Fibroblast of lung (primary cell): Measurements from ENCODE around the gene LRIT3. TPM values are rescaled to one million over a fixed set of nuclear protein-coding genes. Genes with fewer than 3 reads are reported as not detected.
A peak's percentile ranks its signal among the peaks of the same experiment; 100 is the strongest.

Source experiments
- DNase-seq, 2 donors: peaks; one replicate each; pipeline versions ENCODE4 v3.0.0 to v3.0.0-alpha.2; 2010; ENCODE audit warnings: low read depth in 2 of 2
- H2AFZ ChIP-seq: 2 replicates; pipeline ENCODE4 v1.5.1; 2012; ENCODE audit warnings: low read length, control low read depth, inconsistent platforms
- H3K27ac ChIP-seq: 2 replicates; pipeline ENCODE4 v1.5.1; 2011; ENCODE audit warnings: low read length, control low read depth; ENCODE audit not compliant: insufficient read depth
- H3K27me3 ChIP-seq: 2 replicates; pipeline ENCODE4 v1.5.1; 2011; ENCODE audit warnings: mild to moderate bottlenecking, low read length; ENCODE audit not compliant: control insufficient read depth, insufficient read depth
- H3K36me3 ChIP-seq: 2 replicates; pipeline ENCODE4 v1.5.1; 2011; ENCODE audit warnings: low read length; ENCODE audit not compliant: control insufficient read depth, insufficient read depth
- H3K4me1 ChIP-seq: 2 replicates; pipeline ENCODE4 v1.5.1; 2011; ENCODE audit warnings: low read length; ENCODE audit not compliant: control insufficient read depth, insufficient read depth; ENCODE audit errors: extremely low read depth
- H3K4me2 ChIP-seq: 2 replicates; pipeline ENCODE4 v1.5.1; 2011; ENCODE audit warnings: low read length, control low read depth; ENCODE audit not compliant: insufficient read depth; ENCODE audit errors: extremely low read depth
- H3K4me3 ChIP-seq, 4 experiments: fragments of 200-600 bp in 1 of 4; sonication (generic) in 1 of 4; replicated peaks in 1 of 4; 2 replicates each; pipeline ENCODE4 v1.5.1; 2011 to 2016; ENCODE audit warnings: low read length in 4 of 4, low read depth in 3 of 4, mild to moderate bottlenecking in 3 of 4, control low read depth in 2 of 4, inconsistent platforms in 1 of 4, mixed read lengths in 1 of 4; ENCODE audit not compliant: insufficient read depth in 1 of 4; ENCODE audit errors: control extremely low read depth in 1 of 4
- H3K79me2 ChIP-seq: 2 replicates; pipeline ENCODE4 v1.5.1; 2012; ENCODE audit warnings: mild to moderate bottlenecking, low read length, inconsistent platforms; ENCODE audit not compliant: control insufficient read depth, insufficient read depth
- H3K9ac ChIP-seq: 2 replicates; pipeline ENCODE4 v1.5.1; 2011; ENCODE audit warnings: mild to moderate bottlenecking, low read length, control low read depth; ENCODE audit not compliant: insufficient read depth
- H3K9me3 ChIP-seq: 2 replicates; pipeline ENCODE4 v1.5.1; 2012; ENCODE audit warnings: low read depth, low read length; ENCODE audit not compliant: control insufficient read depth, insufficient read depth
- H4K20me1 ChIP-seq: 2 replicates; pipeline ENCODE4 v1.5.1; 2011; ENCODE audit warnings: low read length; ENCODE audit not compliant: control insufficient read depth, insufficient read depth; ENCODE audit errors: extremely low read depth
- EZH2 ChIP-seq: IDR thresholded peaks from 2 replicates; pipeline ENCODE4 v1.5.1; 2012; ENCODE audit warnings: low read length, control low read depth, mild to moderate bottlenecking; ENCODE audit errors: missing control alignments
- polyA plus RNA-seq, 2 donors: library from polyadenylated mRNA; depleted of rRNA in 1 of 2; stranded (reverse) in 1 of 2; unstranded in 1 of 2; fragments of >200 nt; gene quantifications; 2 replicates each; pipeline ENCODE4 v1.2.1, GENCODE V29; 2011 to 2012; ENCODE audit warnings: missing spikeins in 1 of 2
- total RNA-seq: library from RNA; depleted of rRNA; stranded (reverse); fragments of >200 nt; gene quantifications from 2 replicates; pipeline ENCODE4 v1.2.1, GENCODE V29; 2014
- TF ChIP-seq, protein P1 (sequence below), 2 donors: IDR thresholded peaks in 1 of 2; conservative IDR thresholded peaks in 1 of 2; 1 replicate in 1 of 2; 2 replicates in 1 of 2; pipeline ENCODE4 v1.5.1; 2011 to 2012; ENCODE audit warnings: low read length in 2 of 2, control low read depth in 1 of 2, inconsistent platforms in 1 of 2, low read depth in 1 of 2, mild to moderate bottlenecking in 1 of 2

Gene LRIT3
- total and polyA plus RNA-seq, 2 donors (not counting 1 experiment from before 2014, with no cell fraction given) = under 0.01 to 0.01 TPM

DNA sequence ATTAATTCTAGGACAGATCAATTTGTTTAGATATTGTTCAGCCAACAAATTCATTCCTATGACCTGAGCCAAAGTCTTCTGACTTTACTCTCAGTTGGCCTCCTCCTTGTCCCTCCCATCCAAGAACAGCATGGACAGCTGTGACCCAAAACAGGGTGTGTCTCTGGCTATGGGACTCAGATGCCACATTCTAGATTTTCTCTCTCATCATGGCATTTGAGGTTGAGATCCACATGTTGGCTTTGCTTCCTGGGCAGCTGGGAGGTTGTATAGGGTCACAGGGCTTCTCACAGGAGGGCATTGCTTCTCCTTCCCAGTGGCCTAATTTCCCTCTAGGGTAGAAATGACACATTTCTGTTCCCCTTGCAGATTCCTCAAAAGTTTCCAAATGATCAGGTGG is 42.2 kb downstream of the LRIT3 start:
- no peaks in the 10 kb centered on the region for H3K36me3 ChIP-seq
- H3K27ac ChIP-seq = no peak overlapping the region
- H3K9me3 ChIP-seq = no peaks in the 10 kb centered on the region
- H3K9ac ChIP-seq = no peak overlapping the region
- no peak overlapping the region for H3K4me3 ChIP-seq
- TF ChIP-seq, protein P1, sequence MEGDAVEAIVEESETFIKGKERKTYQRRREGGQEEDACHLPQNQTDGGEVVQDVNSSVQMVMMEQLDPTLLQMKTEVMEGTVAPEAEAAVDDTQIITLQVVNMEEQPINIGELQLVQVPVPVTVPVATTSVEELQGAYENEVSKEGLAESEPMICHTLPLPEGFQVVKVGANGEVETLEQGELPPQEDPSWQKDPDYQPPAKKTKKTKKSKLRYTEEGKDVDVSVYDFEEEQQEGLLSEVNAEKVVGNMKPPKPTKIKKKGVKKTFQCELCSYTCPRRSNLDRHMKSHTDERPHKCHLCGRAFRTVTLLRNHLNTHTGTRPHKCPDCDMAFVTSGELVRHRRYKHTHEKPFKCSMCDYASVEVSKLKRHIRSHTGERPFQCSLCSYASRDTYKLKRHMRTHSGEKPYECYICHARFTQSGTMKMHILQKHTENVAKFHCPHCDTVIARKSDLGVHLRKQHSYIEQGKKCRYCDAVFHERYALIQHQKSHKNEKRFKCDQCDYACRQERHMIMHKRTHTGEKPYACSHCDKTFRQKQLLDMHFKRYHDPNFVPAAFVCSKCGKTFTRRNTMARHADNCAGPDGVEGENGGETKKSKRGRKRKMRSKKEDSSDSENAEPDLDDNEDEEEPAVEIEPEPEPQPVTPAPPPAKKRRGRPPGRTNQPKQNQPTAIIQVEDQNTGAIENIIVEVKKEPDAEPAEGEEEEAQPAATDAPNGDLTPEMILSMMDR (conservative IDR thresholded peaks at IDR 0.05 in 1 of 2, IDR thresholded peaks at IDR 0.05 in 1 of 2; ENCODE audit: low read depth in 1 of 2, low read length in 2 of 2) = no peak
- no peak overlapping the region for H3K4me2 ChIP-seq
- H3K27me3 ChIP-seq = no peaks in the 10 kb centered on the region
- no peak for DNase-seq
- H2AFZ ChIP-seq = no peak overlapping the region
- H3K79me2 ChIP-seq = no peaks in the 10 kb centered on the region
- no peaks in the 10 kb centered on the region for H3K4me1 ChIP-seq
- H4K20me1 ChIP-seq = no peaks in the 10 kb centered on the region

DNA sequence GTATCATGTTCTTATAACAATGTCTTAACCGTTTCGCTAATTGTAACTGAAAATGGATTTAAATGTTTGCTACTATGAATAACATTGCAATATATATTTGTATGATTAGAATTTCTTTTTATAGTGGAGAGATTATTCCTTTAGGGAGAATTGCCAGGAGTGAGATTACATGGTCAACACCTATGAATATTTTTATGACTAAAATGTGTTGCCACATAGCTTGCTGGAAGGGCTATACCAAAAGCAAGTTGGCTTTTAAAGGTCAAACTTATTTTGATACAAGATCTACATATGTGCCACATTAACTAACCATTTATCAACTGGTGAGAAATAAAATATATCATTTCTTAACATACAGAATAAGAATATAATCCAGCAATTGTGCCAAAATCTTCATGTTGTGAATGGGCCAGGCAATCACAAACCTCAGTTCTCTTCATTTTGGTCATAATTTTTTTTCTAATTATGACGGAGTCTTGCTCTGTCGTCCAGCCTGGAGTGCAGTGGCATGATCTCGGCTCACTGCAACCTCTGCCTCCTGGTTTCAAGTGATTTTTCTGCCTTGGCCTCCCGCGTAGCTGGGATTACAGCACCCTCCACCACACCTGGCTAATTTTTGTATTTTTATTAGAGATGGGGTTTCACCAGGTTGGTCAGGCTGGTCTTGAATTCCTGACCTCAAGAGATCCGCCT is 54.8 kb downstream of the LRIT3 start:
- TF ChIP-seq EZH2 = no peak
- H2AFZ ChIP-seq = no peak overlapping the region
- H3K27ac ChIP-seq = no peak overlapping the region

GRCh38 chr4:109908731-109909130 is 60.8 kb downstream of the LRIT3 start:
- Histone ChIP-seq H4K20me1 (no peaks in the 10 kb centered on the region), H2AFZ (no peak overlapping the region), H3K79me2 (no peaks in the 10 kb centered on the region), H3K27ac (no peak overlapping the region), H3K9me3 (no peaks in the 10 kb centered on the region), H3K4me3 (no peak overlapping the region), H3K4me1 (no peaks in the 10 kb centered on the region), H3K4me2 (no peak overlapping the region), H3K36me3 (no peaks in the 10 kb centered on the region), H3K27me3 (no peaks in the 10 kb centered on the region), H3K9ac (no peak overlapping the region)
- TF ChIP-seq, protein P1 (conservative IDR thresholded peaks at IDR 0.05 in 1 of 2, IDR thresholded peaks at IDR 0.05 in 1 of 2; ENCODE audit: low read depth in 1 of 2, low read length in 2 of 2) = no peak
- no peak for TF ChIP-seq EZH2
- peak in 1 of 2 donors; percentile 15 for DNase-seq

More for the DNA sequence above, 54.8 kb downstream of the LRIT3 start:
- Histone ChIP-seq H3K36me3 (no peaks in the 10 kb centered on the region), H3K4me2 (no peak overlapping the region), H3K9ac (no peak overlapping the region), H4K20me1 (no peaks in the 10 kb centered on the region), H3K27me3 (no peaks in the 10 kb centered on the region), H3K4me1 (no peaks in the 10 kb centered on the region), H3K4me3 (no peak overlapping the region), H3K9me3 (no peaks in the 10 kb centered on the region), H3K79me2 (no peaks in the 10 kb centered on the region)
- DNase-seq = no peak
